ENCODE results near the gene SAMD4B.

Gene SAMD4B

DNA sequence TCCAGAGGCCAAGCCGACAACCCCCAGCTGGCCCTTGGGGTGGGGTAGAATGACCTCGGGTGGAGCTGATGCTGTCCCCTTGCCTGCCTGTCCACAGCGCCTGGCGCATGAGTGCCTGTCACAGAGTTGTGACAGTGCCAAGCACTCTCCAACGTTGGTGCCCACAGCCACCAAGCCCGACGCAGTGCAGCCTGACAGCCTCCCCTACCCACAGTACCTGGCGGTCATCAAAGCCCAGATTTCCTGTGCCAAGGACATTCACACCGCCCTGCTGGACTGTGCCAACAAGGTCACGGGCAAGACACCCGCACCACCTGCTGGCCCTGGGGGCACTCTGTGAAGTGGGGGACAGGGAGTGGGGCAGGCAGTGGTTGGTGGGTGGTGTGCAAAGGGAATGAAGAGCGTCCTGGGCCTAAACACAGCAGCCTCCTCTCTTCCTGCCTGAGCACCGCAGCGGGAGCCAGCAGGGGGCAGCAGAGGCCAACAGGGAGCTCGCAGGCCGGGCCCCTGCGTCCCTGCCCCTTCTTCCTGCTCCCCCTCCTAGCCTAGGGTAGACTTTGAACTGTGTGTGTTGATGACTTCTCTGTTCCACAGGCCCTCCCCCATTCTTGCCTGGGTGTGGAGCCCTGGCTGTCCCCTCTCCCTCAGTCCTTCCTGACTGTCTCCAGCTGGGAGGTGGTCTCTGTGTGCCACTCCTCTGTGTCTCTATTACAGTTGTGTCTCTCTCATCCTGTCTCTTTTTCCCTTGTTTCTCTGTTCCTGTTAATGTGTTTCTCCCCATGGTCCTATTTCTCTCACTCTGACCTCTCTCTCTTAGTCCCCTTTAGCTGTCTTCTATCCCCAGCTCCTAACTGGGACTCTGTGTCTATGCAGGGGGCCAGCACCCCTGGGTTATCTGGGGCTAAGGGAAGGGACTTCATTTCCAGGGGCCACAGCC lies 55.4 kb downstream of the SAMD4B start:
- peak; percentile 98 for DNase-seq

GRCh38 chr19:39398297-39398864 lies 56.2 kb downstream of the SAMD4B start:
- no peak for DNase-seq

DNA sequence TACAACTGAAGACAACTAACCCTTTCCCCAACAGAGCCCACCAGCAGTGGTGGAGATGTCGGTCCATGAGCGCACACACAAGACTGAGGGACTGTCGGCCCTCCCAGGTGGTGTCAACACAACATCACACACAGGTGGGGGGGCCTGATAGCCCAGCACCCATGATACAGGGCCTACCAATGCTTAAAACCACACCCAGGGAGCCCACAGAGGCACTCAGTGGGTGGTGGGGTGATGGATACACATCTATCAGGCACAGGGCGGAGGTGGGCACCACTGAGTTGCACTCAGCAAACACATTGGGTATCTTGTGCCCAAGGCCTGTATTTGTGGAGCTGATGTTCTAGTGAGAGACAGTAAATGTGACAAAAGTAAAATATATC lies 57.4 kb downstream of the SAMD4B start:
- no peak for DNase-seq

- no peak for DNase-seq
Measured at GRCh38 chr19:39400061-39400460, 57.8 kb downstream of the SAMD4B start.

DNA sequence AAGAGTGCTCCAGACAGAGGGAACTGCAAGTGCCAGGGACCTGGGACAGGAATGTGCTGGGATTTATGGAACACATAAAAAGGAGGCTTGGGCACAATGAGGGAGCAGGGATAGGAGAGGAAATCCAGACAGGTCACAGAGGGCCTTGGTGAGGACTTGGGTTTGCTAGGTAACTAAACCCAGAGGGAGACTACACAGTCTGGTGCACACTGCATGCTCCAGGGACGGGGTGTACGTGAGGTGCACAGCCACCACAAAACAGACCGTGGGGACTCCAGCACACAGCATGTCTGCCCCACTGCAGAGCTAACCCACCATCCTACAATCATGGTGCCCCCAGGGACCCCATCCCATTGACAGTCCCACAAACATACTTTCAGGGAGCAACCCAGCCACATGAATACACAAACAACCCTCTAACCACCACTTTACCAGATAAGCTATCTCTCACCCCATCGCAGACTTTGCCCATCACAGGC lies 58.9 kb downstream of the SAMD4B start:
- DNase-seq = no peak

GRCh38 chr19:39401549-39402345 lies 59.5 kb downstream of the SAMD4B start:
- peak; percentile 83 for DNase-seq

GRCh38 chr19:39402346-39403300 lies 60.4 kb downstream of the SAMD4B start:
- DNase-seq = peak; percentile 77

GRCh38 chr19:39403331-39404312 lies 61.4 kb downstream of the SAMD4B start:
- peak; percentile 97 for DNase-seq

GRCh38 chr19:39405261-39405957 lies 63.2 kb downstream of the SAMD4B start:
- DNase-seq = no peak

GRCh38 chr19:39405958-39406655 lies 63.9 kb downstream of the SAMD4B start:
- peak; percentile 81 for DNase-seq

DNA sequence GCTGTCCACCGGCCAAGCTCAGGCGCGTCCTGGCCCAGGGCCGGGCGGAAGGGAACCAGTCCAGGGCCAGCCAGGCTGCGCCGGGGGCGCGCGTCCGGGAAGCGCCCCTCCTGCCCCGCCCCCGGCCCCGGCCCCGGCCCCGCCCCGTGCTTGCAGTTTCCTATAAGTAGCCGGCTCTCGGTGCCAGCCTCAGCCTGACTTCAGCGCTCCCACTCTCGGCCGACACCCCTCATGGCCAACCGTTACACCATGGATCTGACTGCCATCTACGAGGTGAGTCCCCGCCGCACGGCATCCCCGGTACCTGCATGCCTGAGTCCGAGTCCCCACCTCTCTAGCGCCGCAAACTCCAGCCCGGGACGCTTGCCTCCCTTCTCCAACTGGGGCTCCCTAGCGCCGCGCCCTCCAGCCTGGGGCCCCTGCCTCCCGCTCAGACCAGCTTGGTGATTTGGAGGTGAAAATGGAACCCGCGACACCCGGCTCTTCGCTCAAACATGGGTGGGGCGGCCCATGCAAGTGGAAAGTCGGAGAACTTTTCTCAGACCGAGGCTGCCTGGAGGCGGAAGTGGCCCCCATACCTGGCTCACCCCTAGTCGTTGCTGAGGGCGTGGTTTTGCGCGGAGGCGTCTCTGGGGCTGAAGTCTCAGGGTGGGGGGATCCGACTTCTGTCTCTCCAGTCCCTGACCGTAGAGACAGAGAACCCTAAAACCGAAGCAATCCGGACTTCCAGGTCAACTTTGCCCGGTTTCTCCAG lies 64.6 kb downstream of the SAMD4B start, which contains the start of gene ZFP36:
Gene ZFP36 (plus strand): TSS at position 192 of the 754 bp plus-strand sequence. CDS start 58 bp downstream, at position 250.
- DNase-seq = peak; percentile 93

DNA sequence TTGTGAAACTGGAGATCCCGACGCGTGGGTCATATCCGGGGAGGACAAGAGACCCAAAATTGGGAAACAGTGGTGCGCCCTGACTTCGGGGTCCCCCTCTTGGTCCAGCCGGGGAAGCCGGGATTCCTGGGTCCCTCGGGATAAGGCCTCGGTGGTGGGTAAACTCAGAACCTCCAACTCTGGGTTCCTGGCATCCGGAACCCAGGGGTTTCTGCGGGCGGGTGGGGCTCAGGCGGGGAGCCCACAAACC lies 65.1 kb downstream of the SAMD4B start:
- DNase-seq = no peak

GRCh38 chr19:39407660-39408391 lies 65.6 kb downstream of the SAMD4B start:
- peak; percentile 54 for DNase-seq

DNA sequence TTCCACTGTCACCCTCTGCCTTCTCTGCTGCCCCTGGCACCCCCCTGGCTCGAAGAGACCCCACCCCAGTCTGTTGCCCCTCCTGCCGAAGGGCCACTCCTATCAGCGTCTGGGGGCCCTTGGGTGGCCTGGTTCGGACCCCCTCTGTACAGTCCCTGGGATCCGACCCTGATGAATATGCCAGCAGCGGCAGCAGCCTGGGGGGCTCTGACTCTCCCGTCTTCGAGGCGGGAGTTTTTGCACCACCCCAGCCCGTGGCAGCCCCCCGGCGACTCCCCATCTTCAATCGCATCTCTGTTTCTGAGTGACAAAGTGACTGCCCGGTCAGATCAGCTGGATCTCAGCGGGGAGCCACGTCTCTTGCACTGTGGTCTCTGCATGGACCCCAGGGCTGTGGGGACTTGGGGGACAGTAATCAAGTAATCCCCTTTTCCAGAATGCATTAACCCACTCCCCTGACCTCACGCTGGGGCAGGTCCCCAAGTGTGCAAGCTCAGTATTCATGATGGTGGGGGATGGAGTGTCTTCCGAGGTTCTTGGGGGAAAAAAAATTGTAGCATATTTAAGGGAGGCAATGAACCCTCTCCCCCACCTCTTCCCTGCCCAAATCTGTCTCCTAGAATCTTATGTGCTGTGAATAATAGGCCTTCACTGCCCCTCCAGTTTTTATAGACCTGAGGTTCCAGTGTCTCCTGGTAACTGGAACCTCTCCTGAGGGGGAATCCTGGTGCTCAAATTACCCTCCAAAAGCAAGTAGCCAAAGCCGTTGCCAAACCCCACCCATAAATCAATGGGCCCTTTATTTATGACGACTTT lies 66.4 kb downstream of the SAMD4B start:
- DNase-seq = peak; percentile 44

DNA sequence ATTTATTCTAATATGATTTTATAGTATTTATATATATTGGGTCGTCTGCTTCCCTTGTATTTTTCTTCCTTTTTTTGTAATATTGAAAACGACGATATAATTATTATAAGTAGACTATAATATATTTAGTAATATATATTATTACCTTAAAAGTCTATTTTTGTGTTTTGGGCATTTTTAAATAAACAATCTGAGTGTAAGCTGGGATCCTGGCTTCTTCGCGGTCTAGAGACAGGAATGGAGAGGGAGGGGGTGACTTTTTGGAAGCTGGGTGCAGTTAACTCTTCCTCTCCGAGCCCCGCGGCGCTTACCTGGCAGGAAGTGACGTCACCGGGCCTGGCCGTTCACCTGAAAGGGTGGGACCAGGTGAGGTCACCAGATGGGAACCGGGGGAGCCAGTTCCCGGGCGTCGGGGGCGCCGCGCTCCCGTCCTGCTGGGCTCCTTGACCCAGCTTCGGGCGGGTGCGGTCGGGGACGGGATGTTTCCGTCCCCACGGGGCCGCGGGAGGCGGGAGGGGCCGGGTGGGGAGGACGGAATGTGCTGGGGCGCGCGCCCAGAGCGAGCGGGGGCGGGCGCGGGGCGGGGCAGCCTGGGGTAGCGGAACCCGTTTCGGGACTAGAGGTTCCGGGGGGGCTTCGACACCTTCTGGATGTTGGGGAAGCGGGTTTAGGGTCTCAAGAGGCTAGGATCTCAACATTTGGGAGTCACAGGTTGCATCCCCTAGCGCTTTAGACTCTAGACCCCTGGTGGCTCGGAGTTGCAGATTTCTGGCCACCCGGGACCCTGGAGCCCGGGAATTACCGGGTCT lies 67.2 kb downstream of the SAMD4B start:
- peak; percentile 87 for DNase-seq
